ENCODE data around the gene SHOC1.
"Not testable (repeated sequence)": the region's sequence is repeated elsewhere in the genome, so short reads cannot be mapped to it uniquely, and the experiment has no call there.

The SHOC1 gene

DNA sequence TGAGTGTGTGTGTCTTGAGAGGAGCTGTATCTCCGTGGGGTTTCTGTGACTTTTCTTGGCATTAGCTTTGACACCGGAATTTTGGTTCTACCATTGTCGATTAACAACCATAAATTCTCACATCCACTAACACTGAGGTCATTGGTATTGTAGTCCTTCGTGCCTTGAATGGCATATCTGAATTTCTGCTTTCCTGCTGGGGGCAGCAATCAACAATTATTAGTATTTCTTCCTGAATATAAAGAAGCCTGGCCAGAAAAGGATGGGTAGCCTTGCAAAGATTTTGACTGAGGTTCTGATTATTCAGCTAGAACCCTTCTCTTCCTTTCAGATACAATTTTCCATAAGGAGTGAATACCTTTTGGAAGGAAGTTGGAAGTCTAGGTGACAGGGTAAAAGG, 33.5 kb upstream of the SHOC1 start:
- Histone ChIP-seq H3K9me3 (ENCODE audit: control insufficient read depth, insufficient read depth, low read length) (no peaks in the 10 kb centered on the region), H3K4me3 (ENCODE audit: low read depth, low read length) (no peak overlapping the region), H3K36me3 (ENCODE audit: control insufficient read depth, insufficient read depth, low read length) (no peaks in the 10 kb centered on the region), H3K9ac (ENCODE audit: low read depth, low read length) (no peak overlapping the region), H3K27ac (ENCODE audit: low read depth, low read length) (no peak overlapping the region), H3K4me1 (ENCODE audit: control insufficient read depth, insufficient read depth, low read length) (no peaks in the 10 kb centered on the region), H3K27me3 (ENCODE audit: control insufficient read depth, insufficient read depth, low read length) (no peaks in the 10 kb centered on the region)

- no peaks in the 10 kb centered on the region for H3K9me3 ChIP-seq (ENCODE audit: control insufficient read depth, insufficient read depth, low read length)
- H3K36me3 ChIP-seq (ENCODE audit: control insufficient read depth, insufficient read depth, low read length): no peaks in the 10 kb centered on the region
- no peaks in the 10 kb centered on the region for H3K27me3 ChIP-seq (ENCODE audit: control insufficient read depth, insufficient read depth, low read length)
- no peak overlapping the region for H3K9ac ChIP-seq (ENCODE audit: low read depth, low read length)
- no peak overlapping the region for H3K4me3 ChIP-seq (ENCODE audit: low read depth, low read length)
- no peak overlapping the region for H3K27ac ChIP-seq (ENCODE audit: low read depth, low read length)
- H3K4me1 ChIP-seq (ENCODE audit: control insufficient read depth, insufficient read depth, low read length): no peaks in the 10 kb centered on the region
Measured at GRCh38 chr9:111825468-111826145, 30.9 kb upstream of the SHOC1 start.

DNA sequence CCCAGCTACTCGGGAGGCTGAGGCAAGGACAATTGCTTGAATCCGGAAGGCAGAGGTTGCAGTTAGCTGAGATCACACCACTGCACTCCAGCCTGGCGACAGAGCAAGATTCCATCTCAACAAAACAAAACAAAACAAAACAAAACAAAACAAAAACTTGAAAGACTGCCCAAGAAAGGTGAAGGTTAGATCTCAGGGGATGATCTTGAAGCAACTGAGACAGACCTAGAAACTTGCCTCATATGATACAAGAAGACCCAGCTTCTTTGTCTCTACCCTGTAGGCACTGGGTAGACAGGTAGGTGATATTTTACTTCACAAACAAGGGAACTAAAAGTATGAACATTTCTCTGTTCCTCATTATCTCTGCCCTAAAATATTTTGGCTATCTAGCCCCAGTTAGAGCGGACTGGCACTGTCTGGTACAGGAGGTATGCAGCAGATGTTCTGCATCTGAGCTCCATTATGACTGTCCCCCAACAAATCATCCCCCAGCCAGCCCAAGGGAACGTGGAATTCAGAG, 26.3 kb upstream of the SHOC1 start:
- Histone ChIP-seq H3K9ac (ENCODE audit: low read depth, low read length) (no peak overlapping the region), H3K4me3 (ENCODE audit: low read depth, low read length) (no peak overlapping the region), H3K27ac (ENCODE audit: low read depth, low read length) (no peak overlapping the region), H3K9me3 (ENCODE audit: control insufficient read depth, insufficient read depth, low read length) (no peaks in the 10 kb centered on the region), H3K27me3 (ENCODE audit: control insufficient read depth, insufficient read depth, low read length) (no peaks in the 10 kb centered on the region), H3K4me1 (ENCODE audit: control insufficient read depth, insufficient read depth, low read length) (no peaks in the 10 kb centered on the region), H3K36me3 (ENCODE audit: control insufficient read depth, insufficient read depth, low read length) (no peaks in the 10 kb centered on the region)

DNA sequence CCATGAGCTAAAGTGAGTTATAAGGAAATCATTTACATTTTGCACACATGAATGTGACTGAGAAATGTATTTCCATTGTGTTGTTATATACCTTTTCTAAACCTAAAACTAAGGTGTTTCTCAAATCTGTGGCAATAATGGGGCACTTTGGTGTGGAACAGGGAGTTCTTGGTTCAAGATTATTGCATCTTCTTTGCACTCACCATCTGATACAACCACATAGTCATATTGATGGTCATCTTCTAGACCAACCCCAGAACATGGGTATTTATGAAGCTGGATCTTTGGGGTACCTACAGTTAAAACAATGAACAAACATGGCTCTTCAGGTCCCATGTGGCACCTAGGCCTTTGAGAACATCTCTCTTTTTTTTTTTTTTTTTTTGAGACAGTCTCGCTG, 24.6 kb upstream of the SHOC1 start:
- H3K4me1 ChIP-seq (ENCODE audit: control insufficient read depth, insufficient read depth, low read length): no peaks in the 10 kb centered on the region
- H3K4me3 ChIP-seq (ENCODE audit: low read depth, low read length): no peak overlapping the region
- H3K9ac ChIP-seq (ENCODE audit: low read depth, low read length): no peak overlapping the region
- no peak overlapping the region for H3K27ac ChIP-seq (ENCODE audit: low read depth, low read length)
- no peaks in the 10 kb centered on the region for H3K9me3 ChIP-seq (ENCODE audit: control insufficient read depth, insufficient read depth, low read length)
- no peaks in the 10 kb centered on the region for H3K36me3 ChIP-seq (ENCODE audit: control insufficient read depth, insufficient read depth, low read length)
- no peaks in the 10 kb centered on the region for H3K27me3 ChIP-seq (ENCODE audit: control insufficient read depth, insufficient read depth, low read length)

DNA sequence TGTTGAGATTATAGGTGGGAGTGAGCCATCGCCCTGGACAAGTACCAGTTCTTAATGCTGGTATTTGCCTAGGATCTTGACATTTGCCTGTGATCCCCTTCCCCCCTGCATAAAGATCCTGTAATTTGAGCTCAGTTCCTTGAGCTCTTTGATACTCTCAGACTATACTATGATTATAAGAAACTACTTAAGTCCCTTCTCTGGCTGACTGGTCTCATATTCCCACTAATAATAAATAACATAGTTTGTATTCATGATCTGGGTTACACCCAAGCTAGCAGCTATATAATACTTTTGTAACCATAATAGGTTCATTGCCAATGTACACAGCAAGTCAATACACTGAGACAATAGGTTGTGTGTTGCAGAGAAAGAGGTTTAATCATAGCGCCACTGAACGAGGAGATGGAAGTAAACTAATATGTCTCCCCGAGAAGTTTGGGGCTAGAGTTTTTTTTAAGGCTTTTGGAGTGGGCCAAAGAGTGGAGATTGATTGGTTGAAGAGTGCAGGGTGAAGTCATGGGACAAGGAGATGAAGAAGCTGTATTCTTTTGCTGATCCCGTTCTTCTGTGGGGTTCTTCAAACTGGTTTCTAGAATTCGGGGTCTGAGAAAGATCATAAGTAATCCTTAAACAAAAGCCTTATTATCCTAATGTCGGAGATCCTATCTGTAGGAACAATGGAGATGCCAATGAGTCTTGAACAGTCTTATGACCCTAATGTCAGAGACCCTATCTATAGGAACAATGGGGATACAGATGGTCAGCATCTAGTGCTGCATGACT, 20.7 kb upstream of the SHOC1 start:
- Histone ChIP-seq H3K27me3 (ENCODE audit: control insufficient read depth, insufficient read depth, low read length) (no peaks in the 10 kb centered on the region), H3K4me1 (ENCODE audit: control insufficient read depth, insufficient read depth, low read length) (no peaks in the 10 kb centered on the region), H3K4me3 (ENCODE audit: low read depth, low read length) (no peak overlapping the region), H3K27ac (ENCODE audit: low read depth, low read length) (no peak overlapping the region), H3K36me3 (ENCODE audit: control insufficient read depth, insufficient read depth, low read length) (no peaks in the 10 kb centered on the region), H3K9ac (ENCODE audit: low read depth, low read length) (no peak overlapping the region), H3K9me3 (ENCODE audit: control insufficient read depth, insufficient read depth, low read length) (no peaks in the 10 kb centered on the region)

GRCh38 chr9:111812337-111812736, 17.6 kb upstream of the SHOC1 start:
- H3K36me3 ChIP-seq (ENCODE audit: control insufficient read depth, insufficient read depth, low read length): no peaks in the 10 kb centered on the region
- H3K27me3 ChIP-seq (ENCODE audit: control insufficient read depth, insufficient read depth, low read length): no peaks in the 10 kb centered on the region
- no peak overlapping the region for H3K27ac ChIP-seq (ENCODE audit: low read depth, low read length)
- no peak overlapping the region for H3K4me3 ChIP-seq (ENCODE audit: low read depth, low read length)
- H3K9ac ChIP-seq (ENCODE audit: low read depth, low read length): no peak overlapping the region
- no peaks in the 10 kb centered on the region for H3K9me3 ChIP-seq (ENCODE audit: control insufficient read depth, insufficient read depth, low read length)
- H3K4me1 ChIP-seq (ENCODE audit: control insufficient read depth, insufficient read depth, low read length): no peaks in the 10 kb centered on the region

DNA sequence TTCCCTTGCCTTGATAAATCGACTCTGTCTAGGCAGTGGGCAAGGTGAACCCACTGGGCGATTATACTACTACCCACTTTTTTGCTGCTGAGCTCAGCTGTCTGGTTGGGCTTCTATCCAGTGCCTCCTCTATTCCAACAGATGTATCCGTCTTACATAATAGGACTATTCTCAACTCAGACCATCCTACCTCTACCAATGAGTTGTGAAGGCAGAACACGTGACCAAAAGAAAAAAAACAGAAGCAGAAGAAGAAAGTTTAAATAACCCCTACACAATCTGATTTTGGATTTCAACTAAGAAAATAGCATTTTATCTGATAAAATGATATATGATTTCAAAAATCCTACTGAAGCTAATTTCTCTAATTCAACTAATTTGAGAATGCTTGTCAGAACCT, 16.2 kb upstream of the SHOC1 start:
- Histone ChIP-seq H3K27me3 (ENCODE audit: control insufficient read depth, insufficient read depth, low read length) (no peaks in the 10 kb centered on the region), H3K4me3 (ENCODE audit: low read depth, low read length) (no peak overlapping the region), H3K36me3 (ENCODE audit: control insufficient read depth, insufficient read depth, low read length) (no peaks in the 10 kb centered on the region), H3K27ac (ENCODE audit: low read depth, low read length) (no peak overlapping the region), H3K9me3 (ENCODE audit: control insufficient read depth, insufficient read depth, low read length) (no peaks in the 10 kb centered on the region), H3K9ac (ENCODE audit: low read depth, low read length) (no peak overlapping the region), H3K4me1 (ENCODE audit: control insufficient read depth, insufficient read depth, low read length) (no peaks in the 10 kb centered on the region)

- not testable (repeated sequence) for H3K36me3 ChIP-seq (ENCODE audit: control insufficient read depth, insufficient read depth, low read length); H3K4me3 ChIP-seq (ENCODE audit: low read depth, low read length); H3K4me1 ChIP-seq (ENCODE audit: control insufficient read depth, insufficient read depth, low read length); H3K9me3 ChIP-seq (ENCODE audit: control insufficient read depth, insufficient read depth, low read length); H3K27me3 ChIP-seq (ENCODE audit: control insufficient read depth, insufficient read depth, low read length); H3K27ac ChIP-seq (ENCODE audit: low read depth, low read length); H3K9ac ChIP-seq (ENCODE audit: low read depth, low read length)
Measured at GRCh38 chr9:111810415-111810814, 15.7 kb upstream of the SHOC1 start.

DNA sequence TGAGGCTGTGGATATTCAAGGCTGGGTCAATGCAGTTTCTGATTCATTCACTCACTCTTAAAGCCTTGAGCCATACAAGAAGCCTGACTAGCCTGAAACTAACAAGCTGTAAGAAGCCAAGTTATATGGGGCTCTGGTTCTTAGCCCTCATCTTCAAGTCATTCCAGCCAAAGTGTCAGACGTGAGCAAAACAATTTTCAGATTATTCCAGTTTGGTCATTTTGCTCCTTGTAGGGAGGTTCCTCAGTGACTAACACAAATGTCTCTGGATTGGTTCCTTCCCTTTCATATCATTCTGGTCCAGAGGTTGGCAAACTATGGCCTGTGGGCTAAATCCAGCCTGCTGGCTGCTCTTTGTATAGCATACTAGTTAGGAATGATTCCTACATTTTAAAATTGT, 12.5 kb upstream of the SHOC1 start:
- Histone ChIP-seq H3K27ac (ENCODE audit: low read depth, low read length) (no peak overlapping the region), H3K9me3 (ENCODE audit: control insufficient read depth, insufficient read depth, low read length) (no peaks in the 10 kb centered on the region), H3K4me3 (ENCODE audit: low read depth, low read length) (no peak overlapping the region), H3K27me3 (ENCODE audit: control insufficient read depth, insufficient read depth, low read length) (no peaks in the 10 kb centered on the region), H3K9ac (ENCODE audit: low read depth, low read length) (no peak overlapping the region), H3K4me1 (ENCODE audit: control insufficient read depth, insufficient read depth, low read length) (no peaks in the 10 kb centered on the region), H3K36me3 (ENCODE audit: control insufficient read depth, insufficient read depth, low read length) (no peaks in the 10 kb centered on the region)

- H3K4me3 ChIP-seq (ENCODE audit: low read depth, low read length): no peak overlapping the region
- no peaks in the 10 kb centered on the region for H3K27me3 ChIP-seq (ENCODE audit: control insufficient read depth, insufficient read depth, low read length)
- no peak overlapping the region for H3K27ac ChIP-seq (ENCODE audit: low read depth, low read length)
- no peak overlapping the region for H3K9ac ChIP-seq (ENCODE audit: low read depth, low read length)
- H3K9me3 ChIP-seq (ENCODE audit: control insufficient read depth, insufficient read depth, low read length): no peaks in the 10 kb centered on the region
- H3K36me3 ChIP-seq (ENCODE audit: control insufficient read depth, insufficient read depth, low read length): no peaks in the 10 kb centered on the region
- no peaks in the 10 kb centered on the region for H3K4me1 ChIP-seq (ENCODE audit: control insufficient read depth, insufficient read depth, low read length)
Measured at GRCh38 chr9:111806259-111806658, 11.5 kb upstream of the SHOC1 start.

DNA sequence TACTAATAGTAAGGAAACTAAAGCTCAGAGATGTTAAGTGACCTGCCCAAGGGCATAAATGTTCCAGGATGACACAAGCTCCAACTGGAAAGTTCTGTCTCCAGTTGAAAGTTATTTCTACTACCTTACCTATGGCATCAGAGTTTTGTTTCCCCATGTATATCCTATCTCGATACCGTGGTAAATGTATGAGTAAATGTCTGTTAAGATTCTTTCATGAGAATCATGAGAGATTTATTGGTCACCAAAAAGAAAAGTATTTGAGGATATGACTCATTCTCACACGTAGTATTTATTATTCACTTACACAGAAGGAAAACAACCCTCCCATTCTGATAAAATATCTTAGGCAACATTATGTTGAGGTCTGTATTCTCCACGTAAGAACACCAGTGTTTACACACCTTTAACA, 11.1 kb upstream of the SHOC1 start:
- H3K27me3 ChIP-seq (ENCODE audit: control insufficient read depth, insufficient read depth, low read length): no peaks in the 10 kb centered on the region
- no peak overlapping the region for H3K4me3 ChIP-seq (ENCODE audit: low read depth, low read length)
- no peaks in the 10 kb centered on the region for H3K4me1 ChIP-seq (ENCODE audit: control insufficient read depth, insufficient read depth, low read length)

More for the DNA sequence above, 11.1 kb upstream of the SHOC1 start:
- Histone ChIP-seq H3K36me3 (ENCODE audit: control insufficient read depth, insufficient read depth, low read length) (no peaks in the 10 kb centered on the region), H3K27ac (ENCODE audit: low read depth, low read length) (no peak overlapping the region), H3K9me3 (ENCODE audit: control insufficient read depth, insufficient read depth, low read length) (no peaks in the 10 kb centered on the region), H3K9ac (ENCODE audit: low read depth, low read length) (no peak overlapping the region)

All from HUES48 (cell line).